Parietal lobe (tissue), 1 donor: ENCODE results near the gene MASP2. TPM values are rescaled to one million over a fixed set of nuclear protein-coding genes. Genes with fewer than 3 reads are reported as not detected.

ENCODE experiments used
- total RNA-seq: library from RNA; depleted of rRNA; stranded (reverse); fragments of >200 nt; gene quantifications from one replicate; pipeline ENCODE4 v1.2.3, GENCODE V29; 2014

Gene MASP2
- total RNA-seq, result not detected

DNA sequence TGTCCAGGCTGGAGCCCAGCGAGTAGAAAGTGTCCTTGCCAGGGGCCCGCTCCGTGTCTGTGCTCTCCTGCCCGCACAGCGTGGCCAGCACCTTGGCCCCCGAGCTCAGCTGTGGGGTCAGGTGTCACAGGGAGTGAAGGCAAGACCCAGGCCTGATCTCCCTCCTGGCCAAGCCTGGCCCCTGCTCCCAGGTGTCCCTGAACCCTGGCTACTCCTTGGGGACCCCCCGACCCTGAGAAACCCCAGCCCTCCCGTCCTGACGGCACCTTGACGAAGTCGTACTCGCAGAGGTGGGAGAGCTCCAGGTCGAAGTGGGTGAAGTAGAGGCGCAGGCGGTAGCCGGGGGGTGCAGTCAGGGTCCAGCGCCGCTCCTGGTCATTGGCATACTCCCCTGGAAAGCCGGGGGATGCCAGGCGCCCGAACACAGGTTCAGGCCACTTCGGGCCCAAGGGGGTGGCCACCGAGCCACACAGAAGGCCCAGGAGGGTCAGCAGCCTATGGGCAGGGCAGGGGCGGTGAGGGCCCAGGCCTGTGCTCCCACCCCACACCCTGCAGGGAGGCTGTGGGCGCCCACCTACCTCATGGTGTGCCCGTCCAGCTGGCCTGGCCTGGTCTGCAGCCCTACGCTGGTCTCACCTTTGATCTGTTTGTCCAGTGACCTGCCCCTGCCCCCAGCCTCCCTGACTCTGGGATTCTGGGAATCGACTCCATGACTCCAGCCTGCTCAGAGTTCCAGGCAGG, at the start of gene MASP2:
Gene MASP2, minus strand, starts transcription at position 615 of the 741 bp plus-strand sequence. Its CDS starts 32 bp downstream, at position 583.

DNA sequence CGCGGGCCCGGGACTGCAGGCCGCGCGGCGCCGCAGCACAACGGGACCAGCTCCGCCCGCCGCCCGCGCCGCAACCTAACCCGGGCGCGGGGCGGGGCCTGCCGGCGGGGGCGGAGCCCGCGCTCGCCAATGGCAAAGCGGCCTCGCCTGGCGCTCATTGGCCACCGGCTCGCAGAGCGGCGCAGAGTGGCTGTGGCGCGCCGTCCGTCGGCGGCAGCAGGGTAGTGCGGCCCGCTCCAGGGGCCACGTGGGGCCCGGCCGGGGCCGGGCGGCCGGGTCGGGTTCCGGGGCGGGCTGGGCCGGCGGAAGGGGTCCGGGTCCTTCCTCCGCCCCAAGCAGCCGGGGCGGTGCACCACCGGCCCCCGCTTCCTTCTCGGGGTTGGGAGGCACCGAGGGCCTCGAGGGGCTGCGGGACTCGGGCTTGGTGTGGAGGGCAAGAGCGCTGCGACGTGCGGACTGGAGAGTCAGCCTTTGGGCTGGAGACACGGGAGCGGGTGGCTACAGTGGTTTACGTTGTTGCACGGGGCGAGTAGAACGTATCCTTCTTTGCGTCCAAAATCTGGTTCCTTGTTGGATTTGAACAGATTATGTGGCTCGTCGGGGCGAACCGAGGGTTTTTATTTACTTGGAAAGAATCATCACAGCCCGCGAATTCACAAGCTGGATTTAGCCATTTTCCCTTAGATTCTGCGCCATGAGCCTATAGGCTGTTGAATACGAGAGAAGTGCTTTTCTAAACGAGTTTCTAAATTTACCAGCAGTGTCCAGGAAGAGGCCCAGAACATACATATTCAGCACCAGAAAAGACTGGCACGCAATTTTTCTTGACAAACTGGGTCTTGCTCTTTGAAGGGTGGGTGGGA, 13.2 kb upstream of the MASP2 start, which contains the start of gene SRM:
Gene SRM, minus strand, starts transcription at position 51 of the 863 bp plus-strand sequence. CDS start 75 bp downstream, outside the sequence.

DNA sequence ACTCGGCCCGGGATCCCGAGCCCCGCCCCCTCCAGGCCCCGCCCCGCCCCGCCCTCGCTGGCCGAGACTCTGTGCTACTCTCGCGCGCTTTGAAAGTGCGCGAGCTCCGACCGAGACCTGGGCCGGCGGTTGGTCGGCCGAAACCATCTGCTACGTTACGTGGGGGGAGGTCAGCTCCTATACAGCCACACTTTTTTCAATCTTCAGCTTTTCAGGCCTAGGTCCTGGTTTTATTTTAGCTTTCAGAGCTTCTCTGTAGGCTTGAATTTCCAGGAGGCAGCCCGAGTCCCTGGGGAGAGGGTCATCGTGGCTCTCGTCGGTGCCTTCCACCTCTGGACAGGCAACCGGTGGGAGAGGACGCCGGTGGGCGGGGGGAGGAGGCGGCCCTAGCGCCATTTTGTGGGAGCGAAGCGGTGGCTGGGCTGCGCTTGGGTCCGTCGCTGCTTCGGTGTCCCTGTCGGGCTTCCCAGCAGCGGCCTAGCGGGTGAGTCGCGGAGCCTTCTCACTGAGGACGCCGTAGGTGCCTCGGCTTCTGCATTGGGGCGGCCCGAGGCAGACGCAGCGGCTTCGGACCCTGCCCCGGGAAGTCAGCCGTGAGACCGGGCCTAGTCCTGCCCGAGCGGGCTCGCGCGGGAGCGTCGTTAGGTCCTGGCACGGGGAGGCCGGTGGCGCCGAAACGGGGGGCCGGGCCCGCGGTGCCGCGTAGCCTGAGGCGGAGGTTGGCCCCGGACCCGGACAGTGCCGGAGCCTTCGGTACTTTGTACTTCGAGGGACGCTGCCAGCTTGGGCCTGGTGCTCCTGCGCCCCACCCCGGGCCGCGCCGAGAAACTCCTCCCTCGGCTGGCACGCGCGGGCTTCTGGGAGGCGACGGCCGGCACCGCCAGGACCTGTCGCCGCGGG, 34.5 kb downstream of the MASP2 start, which contains the start of gene TARDBP:
Gene TARDBP, plus strand, starts transcription at position 395 of the 900 bp plus-strand sequence. CDS start 1,074 bp downstream, outside the sequence.

Other genes starting within 250 kb of the MASP2 start
- 221 TPM for gene TARDBP, start 34.6 kb downstream of the MASP2 start, total RNA-seq
- gene SRM, start 12.8 kb upstream of the MASP2 start, total RNA-seq, result 30.0 TPM
- 90.1 TPM for gene EXOSC10, start 52.6 kb upstream of the MASP2 start, total RNA-seq
- gene ANGPTL7, start 142.1 kb upstream of the MASP2 start, total RNA-seq, result not detected
- gene MTOR, start 215.3 kb upstream of the MASP2 start, total RNA-seq, result 74.2 TPM
- 28.5 TPM for gene UBIAD1, start 226.0 kb upstream of the MASP2 start, total RNA-seq